Smooth muscle cell (in vitro differentiated cells): ENCODE measurements around the gene SLC46A1. TPM values are rescaled to one million over a fixed set of nuclear protein-coding genes. Genes with fewer than 3 reads are reported as not detected.
"Not testable (repeated sequence)": the region's sequence is repeated elsewhere in the genome, so short reads cannot be mapped to it uniquely, and the experiment has no call there.

Source experiments
- DNase-seq: peaks from one replicate; lab custom pipeline; 2025; ENCODE audit not compliant: unreplicated experiment; lab: John Stamatoyannopoulos, UW
- H2AFZ ChIP-seq: fragments of 200-600 bp; sonication (generic); 2 replicates; pipeline ENCODE4 v1.6.0; 2016; ENCODE audit warnings: antibody characterized with exemption, low read depth, mild to moderate bottlenecking
- H3F3A ChIP-seq: fragments of 200-600 bp; sonication (generic); 2 replicates; pipeline ENCODE4 v1.6.0; 2017; ENCODE audit warnings: antibody characterized with exemption, low read depth
- H3K27ac ChIP-seq: fragments of 200-600 bp; sonication (generic); 2 replicates; pipeline ENCODE4 v1.5.1; 2016; ENCODE audit warnings: low read depth, mild to moderate bottlenecking
- H3K27me3 ChIP-seq: fragments of 200-600 bp; sonication (generic); 2 replicates; pipeline ENCODE4 v1.6.1; 2016; ENCODE audit warnings: low read depth, mild to moderate bottlenecking
- H3K36me3 ChIP-seq: fragments of 200-600 bp; sonication (generic); 2 replicates; pipeline ENCODE4 v1.5.1; 2016; ENCODE audit warnings: low read depth
- H3K4me1 ChIP-seq: fragments of 200-600 bp; sonication (generic); 2 replicates; pipeline ENCODE4 v1.5.1; 2016; ENCODE audit warnings: low read depth
- H3K4me2 ChIP-seq: fragments of 200-600 bp; sonication (generic); 2 replicates; pipeline ENCODE4 v1.6.0; 2016; ENCODE audit warnings: mild to moderate bottlenecking
- H3K4me3 ChIP-seq: fragments of 200-600 bp; sonication (generic); 2 replicates; pipeline ENCODE4 v1.5.1; 2016; ENCODE audit warnings: mild to moderate bottlenecking
- H3K79me2 ChIP-seq: fragments of 200-600 bp; sonication (generic); 2 replicates; pipeline ENCODE4 v1.6.0; 2016; ENCODE audit warnings: low read depth, mild to moderate bottlenecking
- H3K9ac ChIP-seq: fragments of 200-600 bp; sonication (generic); 2 replicates; pipeline ENCODE4 v1.6.0; 2016; ENCODE audit warnings: low read depth
- H3K9me3 ChIP-seq: fragments of 200-600 bp; sonication (generic); replicated peaks from 2 replicates; pipeline ENCODE4 v1.5.1; 2016; ENCODE audit warnings: low read depth
- H4K20me1 ChIP-seq: fragments of 200-600 bp; sonication (generic); 2 replicates; pipeline ENCODE4 v1.6.0; 2016; ENCODE audit warnings: low read depth
- CTCF ChIP-seq: fragments of 200-600 bp; sonication (generic); IDR thresholded peaks from 2 replicates; pipeline ENCODE4 v1.5.1; 2017; ENCODE audit warnings: borderline replicate concordance, mild to moderate bottlenecking, antibody characterized with exemption; ENCODE audit not compliant: insufficient read depth, poor library complexity, severe bottlenecking
- WGBS: methylation state at CpG from one replicate; pipeline ENCODE4 v1.1.7; 2016; ENCODE audit warnings: low lambda C conversion rate; 5-methylcytosine and 5-hydroxymethylcytosine counted together
- polyA plus RNA-seq: library from polyadenylated mRNA; unstranded; fragments of >200 nt; fragmentation: Nextera tagmentation; extraction: Ambion mirVana; gene quantifications from 2 replicates; pipeline ENCODE4 v1.2.1, GENCODE V29; 2016
- total RNA-seq: library from RNA; depleted of rRNA; stranded (reverse); fragments of >200 nt; gene quantifications from 2 replicates; pipeline ENCODE4 v1.2.3, GENCODE V29; 2014

Gene SLC46A1
- total and polyA plus RNA-seq, 2 experiments from 2014 or later = 7.0 to 20.9 TPM

GRCh38 chr17:28446716-28447395, 40.8 kb upstream of the SLC46A1 start:
- no peaks in the 10 kb centered on the region for H3F3A ChIP-seq
- no peaks in the 10 kb centered on the region for H3K9me3 ChIP-seq
- H2AFZ ChIP-seq = no peak overlapping the region
- WGBS = 74% methylated on average over 8 of the region's 8 CpGs
- TF ChIP-seq CTCF = no peak
- H3K4me2 ChIP-seq = no peak overlapping the region
- H3K4me1 ChIP-seq = no peaks in the 10 kb centered on the region
- H3K9ac ChIP-seq = no peak overlapping the region
- H3K79me2 ChIP-seq = no peaks in the 10 kb centered on the region
- H3K27me3 ChIP-seq = peaks cover 3% of the 10 kb centered on the region
- H3K4me3 ChIP-seq = no peak overlapping the region
- no peak overlapping the region for H3K27ac ChIP-seq
- no peaks in the 10 kb centered on the region for H3K36me3 ChIP-seq
- no peaks in the 10 kb centered on the region for H4K20me1 ChIP-seq
- no peak for DNase-seq

- Histone ChIP-seq H3K9ac (no peak overlapping the region), H3K27ac (no peak overlapping the region), H3K4me1 (no peaks in the 10 kb centered on the region), H3K4me3 (no peak overlapping the region), H3K36me3 (no peaks in the 10 kb centered on the region), H3K9me3 (no peaks in the 10 kb centered on the region), H2AFZ (no peak overlapping the region), H3K4me2 (no peak overlapping the region), H3K79me2 (no peaks in the 10 kb centered on the region), H3K27me3 (peaks cover 3% of the 10 kb centered on the region), H4K20me1 (no peaks in the 10 kb centered on the region), H3F3A (no peaks in the 10 kb centered on the region)
- TF ChIP-seq CTCF = no peak
- no peak for DNase-seq
- WGBS = 94% methylated on average over 9 of the region's 9 CpGs
These were observed 38.1 kb upstream of the SLC46A1 start for GRCh38 chr17:28443901-28444638.

- not testable (repeated sequence) for DNase-seq, H3F3A ChIP-seq, H3K79me2 ChIP-seq, H3K4me3 ChIP-seq, H3K4me2 ChIP-seq, H2AFZ ChIP-seq, H3K4me1 ChIP-seq, H3K36me3 ChIP-seq, H4K20me1 ChIP-seq, H3K9ac ChIP-seq, H3K9me3 ChIP-seq, H3K27ac ChIP-seq
- 80% methylated on average over 8 of the region's 8 CpGs for WGBS
- H3K27me3 ChIP-seq = peaks cover 23% of the 10 kb centered on the region
These were observed 28.3 kb upstream of the SLC46A1 start for GRCh38 chr17:28434326-28434725.

- WGBS = 72% methylated on average over 1 of the region's 1 CpG
- Histone ChIP-seq H3F3A (no peaks in the 10 kb centered on the region), H3K36me3 (no peaks in the 10 kb centered on the region), H3K4me1 (no peaks in the 10 kb centered on the region), H3K27me3 (peaks cover 23% of the 10 kb centered on the region), H2AFZ (no peak overlapping the region), H3K4me2 (no peak overlapping the region), H3K9me3 (no peaks in the 10 kb centered on the region), H3K27ac (no peak overlapping the region), H4K20me1 (no peaks in the 10 kb centered on the region), H3K9ac (no peak overlapping the region), H3K4me3 (no peak overlapping the region), H3K79me2 (no peaks in the 10 kb centered on the region)
- DNase-seq = no peak
- no peak for TF ChIP-seq CTCF
These were observed 27.7 kb upstream of the SLC46A1 start for GRCh38 chr17:28433721-28434120.

GRCh38 chr17:28427982-28428381, 22.0 kb upstream of the SLC46A1 start:
- 98% methylated on average over 4 of the region's 4 CpGs for WGBS
- H3K36me3 ChIP-seq, H3F3A ChIP-seq, H3K4me1 ChIP-seq, H3K4me3 ChIP-seq, H2AFZ ChIP-seq, H4K20me1 ChIP-seq, H3K9ac ChIP-seq, H3K27ac ChIP-seq, H3K79me2 ChIP-seq, DNase-seq, H3K4me2 ChIP-seq, H3K9me3 ChIP-seq: not testable (repeated sequence)
- peaks cover 17% of the 10 kb centered on the region for H3K27me3 ChIP-seq
